ENCODE measurements around the gene FDXR.

FDXR gene

GRCh38 chr17:74872313-74873036, at the start of gene FDXR:
TSS of gene FDXR (minus strand) at chr17:74872994. CDS start at chr17:74872944, 50 bp downstream.
- no peak for DNase-seq (ENCODE audit: low read depth)
- peak within 1 kb of the TSS; percentile 90 for H3K4me3 ChIP-seq (ENCODE audit: low read length)
- TF ChIP-seq CTCF (conservative IDR thresholded peaks at IDR 0.05; ENCODE audit: low read length): no peak

- DNase-seq (ENCODE audit: low read depth): no peak
- TF ChIP-seq CTCF (conservative IDR thresholded peaks at IDR 0.05; ENCODE audit: low read length): no peak
- H3K4me3 ChIP-seq (ENCODE audit: low read length): no peak overlapping the region
These were observed 49.4 kb upstream of the FDXR start for GRCh38 chr17:74922172-74922571.

GRCh38 chr17:74921769-74922168, 49.0 kb upstream of the FDXR start:
- TF ChIP-seq CTCF (conservative IDR thresholded peaks at IDR 0.05; ENCODE audit: low read length): no peak
- no peak for DNase-seq (ENCODE audit: low read depth)
- no peak overlapping the region for H3K4me3 ChIP-seq (ENCODE audit: low read length)

- DNase-seq (ENCODE audit: low read depth): no peak
- H3K4me3 ChIP-seq (ENCODE audit: low read length): no peak overlapping the region
- TF ChIP-seq CTCF (conservative IDR thresholded peaks at IDR 0.05; ENCODE audit: low read length): no peak
These were observed 48.4 kb upstream of the FDXR start for GRCh38 chr17:74921026-74921681.

- TF ChIP-seq CTCF (conservative IDR thresholded peaks at IDR 0.05; ENCODE audit: low read length): no peak
- DNase-seq (ENCODE audit: low read depth): no peak
- H3K4me3 ChIP-seq (ENCODE audit: low read length): no peak overlapping the region
These were observed 47.8 kb upstream of the FDXR start for GRCh38 chr17:74920642-74921025.

- H3K4me3 ChIP-seq (ENCODE audit: low read length): no peak overlapping the region
- TF ChIP-seq CTCF (conservative IDR thresholded peaks at IDR 0.05; ENCODE audit: low read length): no peak
- no peak for DNase-seq (ENCODE audit: low read depth)
These were observed 47.5 kb upstream of the FDXR start for GRCh38 chr17:74920306-74920620.

Data from AG10803 (cell line).